CD4-positive, alpha-beta memory T cell (primary cell): Measurements from ENCODE around the gene MRPL46. TPM values are rescaled to one million over a fixed set of nuclear protein-coding genes. Genes with fewer than 3 reads are reported as not detected.

ENCODE experiments used
- CTCF ChIA-PET: fragments of 350-600 bp; sonication (Branson Sonifier 250); formaldehyde crosslinking; loops from one replicate; lab custom pipeline; 2021; ENCODE audit warnings: inconsistent platforms; ENCODE audit not compliant: partially characterized antibody; lab: Charles Lee
- POLR2A ChIA-PET: fragments of 350-600 bp; sonication (Branson Sonifier 250); formaldehyde crosslinking; loops from one replicate; lab custom pipeline; 2021; ENCODE audit not compliant: partially characterized antibody; lab: Charles Lee
- DNase-seq, 5 donors: peaks; one replicate each; pipeline versions ENCODE4 v3.0.0 to v3.0.0-alpha.2; 2020 to 2022; ENCODE audit warnings: mixed read lengths in 1 of 5
- H3K27ac ChIP-seq: one replicate; pipeline ENCODE4 v1.7.0; 2013; ENCODE audit warnings: low read depth, low read length
- H3K27me3 ChIP-seq: 2 replicates; pipeline ENCODE4 v1.7.0; 2013; ENCODE audit warnings: mild to moderate bottlenecking, low read length, moderate library complexity; ENCODE audit not compliant: insufficient read depth
- H3K36me3 ChIP-seq: 2 replicates; pipeline ENCODE4 v1.7.0; 2013; ENCODE audit warnings: mild to moderate bottlenecking, low read length, moderate library complexity; ENCODE audit not compliant: insufficient read depth
- H3K4me1 ChIP-seq: 2 replicates; pipeline ENCODE4 v1.7.0; 2013; ENCODE audit warnings: mild to moderate bottlenecking, low read length, moderate library complexity; ENCODE audit not compliant: insufficient read depth
- H3K4me3 ChIP-seq, 2 donors: one replicate each; pipeline ENCODE4 v1.7.0; 2013; ENCODE audit warnings: low read length in 2 of 2, mild to moderate bottlenecking in 1 of 2
- H3K9me3 ChIP-seq, 2 donors: one replicate each; pipeline ENCODE4 v1.7.0; 2013; ENCODE audit warnings: low read length in 2 of 2, control low read depth in 1 of 2; ENCODE audit not compliant: control insufficient read depth in 1 of 2
- H3K27ac Mint-ChIP-seq, 7 donors: one replicate each; pipeline ENCODE4 v1.8.0; 2020 to 2021; ENCODE audit warnings: mixed read lengths in 7 of 7, mild to moderate bottlenecking in 6 of 7, inconsistent platforms in 3 of 7, moderate library complexity in 3 of 7
- H3K27me3 Mint-ChIP-seq, 2 donors: one replicate each; pipeline ENCODE4 v1.8.0; 2020 to 2021; ENCODE audit warnings: mixed read lengths in 2 of 2
- H3K36me3 Mint-ChIP-seq, 2 donors: one replicate each; pipeline ENCODE4 v1.8.0; 2020 to 2021; ENCODE audit warnings: mixed read lengths in 2 of 2, inconsistent platforms in 1 of 2, mild to moderate bottlenecking in 1 of 2
- H3K4me1 Mint-ChIP-seq, 4 donors: one replicate each; pipeline ENCODE4 v1.8.0; 2020 to 2021; ENCODE audit warnings: mixed read lengths in 4 of 4, mild to moderate bottlenecking in 1 of 4
- H3K4me3 Mint-ChIP-seq, 8 donors: one replicate each; pipeline ENCODE4 v1.8.0; 2020 to 2021; ENCODE audit warnings: mixed read lengths in 8 of 8, mild to moderate bottlenecking in 7 of 8, moderate library complexity in 6 of 8, inconsistent platforms in 3 of 8
- H3K9me3 Mint-ChIP-seq, 8 donors: one replicate each; pipeline ENCODE4 v1.8.0; 2020 to 2021; ENCODE audit warnings: mixed read lengths in 8 of 8, mild to moderate bottlenecking in 5 of 8, inconsistent platforms in 3 of 8, moderate library complexity in 1 of 8
- intact Hi-C: fragments of 100-400 bp; cut with micrococcal nuclease; formaldehyde crosslinking; loops from one replicate; pipeline ENCODE4 v1.15.1; 2023
- polyA plus RNA-seq, 2 donors: library from polyadenylated mRNA; unstranded; fragments of 300-500 nt; fragmentation: Illumina TruSeq; gene quantifications; one replicate each; pipeline ENCODE4 v1.2.3, GENCODE V29; 2021
- total RNA-seq, 2 experiments: library from RNA; stranded (reverse); gene quantifications; one replicate each; pipeline ENCODE4 v1.2.3, GENCODE V29; 2021

Gene MRPL46
- total and polyA plus RNA-seq, 4 experiments from 2014 or later: 25.9 to 60.9 (median 44.5) TPM

DNA sequence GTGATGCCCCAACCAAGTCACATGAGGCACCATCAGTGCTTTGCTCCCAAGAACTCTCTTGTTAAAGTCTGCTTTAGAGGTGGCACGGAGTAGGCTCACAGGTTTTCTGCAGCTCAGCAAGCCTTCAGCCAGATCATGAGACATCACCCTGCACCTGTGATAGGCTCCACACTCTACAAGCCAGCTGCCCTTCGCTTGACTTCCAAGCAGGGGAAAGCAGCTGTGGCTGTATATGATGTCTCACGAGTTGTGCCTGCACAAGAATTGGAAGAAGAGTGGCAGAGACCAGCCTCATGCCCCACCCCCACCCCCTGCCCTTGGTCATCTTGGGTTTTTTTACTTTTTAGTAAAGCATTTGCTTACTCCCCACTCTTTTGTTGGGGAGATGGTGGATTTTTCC is 22.8 kb upstream of the MRPL46 start:
- H3K36me3 Mint-ChIP-seq: peaks cover 0 to 3% of the 10 kb centered on the region in 2 donors
- no peak overlapping the region for H3K27ac Mint-ChIP-seq
- ChIA-PET POLR2A (no interaction called here), CTCF (interaction anchor here (0.9 kb wide), 1 partner anchor 9 kb away, joined by 4 read pairs; no protein-coding TSS in a partner anchor)
- H3K4me3 Mint-ChIP-seq: no peak overlapping the region
- DNase-seq: no peak
- H3K27ac ChIP-seq: no peak overlapping the region
- intact Hi-C loops: no loop called here
- no peak overlapping the region for H3K4me3 ChIP-seq
- H3K4me1 Mint-ChIP-seq: no peaks in the 10 kb centered on the region
- no peaks in the 10 kb centered on the region for H3K27me3 ChIP-seq
- H3K9me3 ChIP-seq: no peaks in the 10 kb centered on the region
- H3K9me3 Mint-ChIP-seq: peaks cover 0 to 1% (median 0%) of the 10 kb centered on the region in 8 donors
- no peaks in the 10 kb centered on the region for H3K4me1 ChIP-seq
- no peaks in the 10 kb centered on the region for H3K36me3 ChIP-seq
- peaks cover 0 to 2% of the 10 kb centered on the region in 2 donors for H3K27me3 Mint-ChIP-seq

DNA sequence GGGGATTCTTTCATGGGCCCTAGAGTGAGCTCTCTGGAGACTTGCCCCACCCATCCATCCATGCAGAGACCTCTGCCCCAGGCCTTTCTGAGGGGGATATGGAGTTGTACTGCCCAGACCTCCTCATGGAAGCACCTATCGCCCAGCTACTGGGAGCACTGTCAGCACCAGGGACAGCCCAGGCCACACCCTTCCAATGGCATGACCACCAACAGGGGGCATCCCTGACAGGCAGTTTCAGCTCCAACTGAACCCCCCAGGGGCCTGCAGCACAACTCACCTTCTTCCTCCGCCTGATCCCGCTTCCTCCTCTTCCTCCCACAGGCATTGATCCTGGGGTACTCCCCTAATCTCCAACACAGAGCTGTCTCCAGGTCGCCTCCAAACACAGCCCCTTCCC is 22.1 kb upstream of the MRPL46 start:
- intact Hi-C loops: no loop called here
- H3K9me3 ChIP-seq: no peaks in the 10 kb centered on the region
- Mint-ChIP-seq H3K27ac (peak overlapping the region in 1 of 7 donors; percentile 76), H3K4me3 (no peak overlapping the region), H3K9me3 (peaks cover 0 to 1% (median 0%) of the 10 kb centered on the region in 8 donors), H3K36me3 (no peaks in the 10 kb centered on the region), H3K4me1 (no peaks in the 10 kb centered on the region), H3K27me3 (peaks cover 0 to 2% of the 10 kb centered on the region in 2 donors)
- H3K27me3 ChIP-seq: no peaks in the 10 kb centered on the region
- H3K27ac ChIP-seq: no peak overlapping the region
- H3K4me3 ChIP-seq: no peak overlapping the region
- no peak for DNase-seq
- CTCF ChIA-PET: interaction anchor here (0.9 kb wide), 1 partner anchor 8 kb away, joined by 4 read pairs; no protein-coding TSS in a partner anchor
- no peaks in the 10 kb centered on the region for H3K4me1 ChIP-seq
- H3K36me3 ChIP-seq: no peaks in the 10 kb centered on the region
- POLR2A ChIA-PET: no interaction called here

DNA sequence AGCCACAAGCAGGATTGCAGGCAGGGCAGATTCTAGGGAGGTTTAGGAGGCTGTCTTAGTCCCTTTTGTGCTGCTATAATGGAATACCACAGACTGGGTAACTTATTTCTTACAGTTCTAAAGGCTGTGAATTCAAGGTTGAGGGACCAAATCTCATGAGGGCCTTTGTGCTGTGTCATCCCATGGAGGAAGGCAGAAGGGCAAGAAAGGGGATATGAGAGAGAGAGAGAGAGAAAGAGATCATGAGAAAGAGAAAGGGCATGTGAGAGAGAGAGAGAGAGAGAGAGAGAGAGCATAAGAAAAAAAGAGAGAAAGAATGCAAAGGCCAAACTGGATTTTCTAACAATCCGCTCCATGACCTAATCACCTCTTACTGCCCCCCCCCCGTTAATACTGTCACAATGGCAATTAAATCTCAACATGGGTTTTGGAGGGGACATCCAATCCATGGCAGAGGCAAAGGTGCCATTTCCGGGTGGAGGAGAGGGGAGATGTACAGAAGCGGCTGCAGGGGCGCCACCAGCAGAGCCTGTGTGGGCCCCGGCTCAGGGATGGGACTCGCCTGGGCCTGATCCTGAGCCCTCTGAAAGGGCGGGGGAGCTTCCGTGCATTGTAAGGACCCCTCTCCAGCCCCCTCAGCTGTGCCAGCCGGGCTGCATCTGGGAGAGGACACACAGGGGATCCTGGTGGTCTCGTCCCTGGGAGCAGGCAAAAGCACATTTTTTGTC is 20.8 kb upstream of the MRPL46 start:
- H3K36me3 Mint-ChIP-seq: no peaks in the 10 kb centered on the region
- H3K9me3 ChIP-seq: no peaks in the 10 kb centered on the region
- no peak overlapping the region for H3K4me3 ChIP-seq
- no peaks in the 10 kb centered on the region for H3K4me1 ChIP-seq
- CTCF ChIA-PET: no interaction called here
- H3K36me3 ChIP-seq: no peaks in the 10 kb centered on the region
- H3K4me3 Mint-ChIP-seq: no peak overlapping the region
- H3K27me3 ChIP-seq: no peaks in the 10 kb centered on the region
- POLR2A ChIA-PET: no interaction called here
- peaks cover 0 to 2% of the 10 kb centered on the region in 2 donors for H3K27me3 Mint-ChIP-seq
- no peak overlapping the region for H3K27ac ChIP-seq
- DNase-seq: no peak
- H3K4me1 Mint-ChIP-seq: no peaks in the 10 kb centered on the region
- H3K27ac Mint-ChIP-seq: peak overlapping the region in 2 of 7 donors; percentile 47 to 57
- intact Hi-C loops: no loop called here
- H3K9me3 Mint-ChIP-seq: peaks cover 0 to 1% (median 0%) of the 10 kb centered on the region in 8 donors

DNA sequence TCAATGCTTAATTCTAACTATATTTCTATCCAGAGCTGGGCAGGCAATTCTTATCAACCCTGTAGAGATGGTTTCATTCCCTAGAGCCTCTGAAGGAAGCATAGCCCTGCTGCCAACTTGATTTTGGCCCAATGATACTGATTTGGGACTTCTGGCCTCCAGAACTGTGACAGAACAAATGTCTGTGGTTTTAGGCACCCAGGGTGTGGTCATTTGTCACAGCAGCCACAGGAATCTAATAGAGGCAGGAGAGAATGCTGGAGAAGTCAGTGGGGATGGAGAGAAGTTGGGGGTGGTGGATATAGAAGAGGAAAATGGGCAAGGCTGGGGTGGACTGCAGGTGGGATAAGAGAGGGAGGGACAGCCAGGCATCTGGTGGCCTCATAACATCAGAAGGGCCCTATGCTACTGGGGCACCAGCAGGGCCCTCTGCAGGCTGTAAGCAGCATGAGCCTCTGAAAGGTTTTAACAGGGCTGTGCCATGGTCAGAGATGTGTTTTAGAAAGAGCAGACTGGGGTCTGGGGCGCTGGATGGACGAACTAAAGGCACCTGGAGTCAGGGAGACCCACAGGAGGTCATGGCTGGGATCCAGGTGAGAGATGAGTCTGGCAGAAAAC is 20.1 kb upstream of the MRPL46 start:
- CTCF ChIA-PET: no interaction called here
- no peaks in the 10 kb centered on the region for H3K36me3 ChIP-seq
- H3K27me3 ChIP-seq: no peaks in the 10 kb centered on the region
- intact Hi-C loops: no loop called here
- Mint-ChIP-seq H3K27me3 (peaks cover 0 to 2% of the 10 kb centered on the region in 2 donors), H3K27ac (peak overlapping the region in 3 of 7 donors; percentile 6 to 18 (median 11)), H3K9me3 (peaks cover 0 to 1% (median 0%) of the 10 kb centered on the region in 8 donors), H3K4me3 (no peak overlapping the region), H3K36me3 (no peaks in the 10 kb centered on the region), H3K4me1 (no peaks in the 10 kb centered on the region)
- H3K27ac ChIP-seq: no peak overlapping the region
- no peaks in the 10 kb centered on the region for H3K4me1 ChIP-seq
- H3K9me3 ChIP-seq: no peaks in the 10 kb centered on the region
- POLR2A ChIA-PET: no interaction called here
- no peak overlapping the region for H3K4me3 ChIP-seq
- DNase-seq: no peak

DNA sequence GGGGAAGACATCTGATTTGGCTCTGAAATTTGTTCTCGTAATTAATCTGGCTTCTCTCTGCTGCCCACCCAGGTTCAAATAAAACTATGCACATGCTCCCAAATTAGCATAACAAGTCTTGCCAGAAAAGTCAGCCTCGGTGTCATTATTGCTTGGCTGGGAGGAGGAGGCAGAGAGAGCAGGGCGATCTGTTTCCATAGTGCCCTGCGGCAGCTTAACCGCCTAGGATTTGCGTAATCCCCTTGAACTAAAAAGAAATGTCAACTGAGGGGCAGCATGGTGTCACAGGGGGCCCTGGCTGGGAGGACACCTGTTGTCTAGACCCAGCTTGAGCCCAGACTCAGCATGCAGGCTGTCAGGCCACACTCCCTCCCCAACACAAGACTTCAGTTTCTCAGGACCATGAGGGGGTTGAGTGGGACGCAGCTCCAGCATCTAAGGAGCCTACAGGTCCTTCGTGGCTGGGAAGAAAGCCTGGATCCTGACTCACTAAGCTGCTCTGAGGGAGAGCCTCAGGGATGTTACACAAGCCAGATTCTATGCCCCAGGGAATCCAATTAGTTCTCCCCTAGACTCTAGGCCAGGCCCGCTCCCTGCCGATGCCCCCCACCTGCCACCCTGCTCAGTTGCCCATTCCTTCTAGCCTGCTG is 17.6 kb upstream of the MRPL46 start:
- peaks cover 0 to 1% (median 0%) of the 10 kb centered on the region in 8 donors for H3K9me3 Mint-ChIP-seq
- peaks cover 0 to 2% of the 10 kb centered on the region in 2 donors for H3K27me3 Mint-ChIP-seq
- Histone ChIP-seq H3K9me3 (no peaks in the 10 kb centered on the region), H3K4me1 (no peaks in the 10 kb centered on the region), H3K27me3 (no peaks in the 10 kb centered on the region), H3K4me3 (no peak overlapping the region), H3K27ac (no peak overlapping the region), H3K36me3 (no peaks in the 10 kb centered on the region)
- POLR2A ChIA-PET: no interaction called here
- H3K4me3 Mint-ChIP-seq: no peak overlapping the region
- no peak for DNase-seq
- CTCF ChIA-PET: no interaction called here
- H3K27ac Mint-ChIP-seq: no peak overlapping the region
- no peaks in the 10 kb centered on the region for H3K4me1 Mint-ChIP-seq
- H3K36me3 Mint-ChIP-seq: peaks cover 2 to 4% of the 10 kb centered on the region in 2 donors
- intact Hi-C loops: no loop called here

DNA sequence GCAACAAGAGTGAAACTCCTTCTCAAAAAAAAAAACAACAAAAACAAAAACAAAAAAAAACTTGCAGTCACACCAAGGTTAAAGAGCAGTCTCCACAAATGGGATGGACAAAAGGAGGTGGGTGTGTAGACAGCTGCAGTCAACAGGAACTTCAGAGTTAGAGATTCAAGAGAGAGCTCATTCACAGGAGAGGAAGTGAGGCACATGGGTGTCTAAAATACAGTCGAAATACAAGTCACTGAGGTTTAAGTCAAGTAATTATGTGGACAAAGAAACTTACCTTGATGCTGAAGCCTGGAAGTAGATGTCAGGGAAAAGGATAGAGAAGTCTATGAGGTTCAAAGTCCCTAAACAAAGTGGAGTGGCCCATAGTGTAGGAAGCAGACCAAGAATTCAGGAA is 15.1 kb upstream of the MRPL46 start:
- Mint-ChIP-seq H3K4me1 (no peaks in the 10 kb centered on the region), H3K4me3 (no peak overlapping the region), H3K27me3 (no peaks in the 10 kb centered on the region), H3K9me3 (no peaks in the 10 kb centered on the region), H3K36me3 (peaks cover 13 to 17% of the 10 kb centered on the region in 2 donors), H3K27ac (peak overlapping the region in 2 of 7 donors; percentile 3 to 30)
- H3K4me3 ChIP-seq: no peak overlapping the region
- no peaks in the 10 kb centered on the region for H3K4me1 ChIP-seq
- H3K27ac ChIP-seq: no peak overlapping the region
- no peaks in the 10 kb centered on the region for H3K27me3 ChIP-seq
- DNase-seq: no peak
- CTCF ChIA-PET: no interaction called here
- H3K9me3 ChIP-seq: no peaks in the 10 kb centered on the region
- POLR2A ChIA-PET: no interaction called here
- intact Hi-C loops: no loop called here
- H3K36me3 ChIP-seq: peaks cover 2% of the 10 kb centered on the region

DNA sequence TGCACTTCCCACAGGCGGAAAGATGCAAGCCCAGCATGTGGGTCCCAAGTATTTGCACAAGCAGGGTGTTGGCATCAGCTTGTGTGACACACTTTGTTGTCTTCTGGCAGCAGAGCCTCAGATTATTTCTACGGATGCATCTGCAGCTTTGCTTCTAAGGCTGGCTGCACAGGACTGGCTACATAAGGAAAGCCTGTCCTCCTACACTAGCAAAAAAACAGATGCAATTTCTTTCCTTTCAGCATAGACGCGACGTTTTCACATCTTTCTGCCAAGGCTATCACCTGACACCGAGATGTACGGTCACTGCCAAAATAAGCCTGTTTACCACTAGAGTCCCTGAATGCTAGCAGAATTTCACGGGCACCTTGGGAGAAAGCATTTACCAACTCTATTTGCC is 13.8 kb upstream of the MRPL46 start:
- no peaks in the 10 kb centered on the region for H3K4me1 ChIP-seq
- H3K27ac ChIP-seq: no peak overlapping the region
- H3K9me3 Mint-ChIP-seq: no peaks in the 10 kb centered on the region
- DNase-seq: no peak
- H3K27me3 ChIP-seq: no peaks in the 10 kb centered on the region
- H3K27ac Mint-ChIP-seq: no peak overlapping the region
- no peaks in the 10 kb centered on the region for H3K9me3 ChIP-seq
- no peaks in the 10 kb centered on the region for H3K4me1 Mint-ChIP-seq
- POLR2A ChIA-PET: no interaction called here
- intact Hi-C loops: no loop called here
- H3K4me3 ChIP-seq: no peak overlapping the region
- H3K36me3 Mint-ChIP-seq: peaks cover 19 to 26% of the 10 kb centered on the region in 2 donors
- no peak overlapping the region for H3K4me3 Mint-ChIP-seq
- H3K36me3 ChIP-seq: peaks cover 11% of the 10 kb centered on the region
- H3K27me3 Mint-ChIP-seq: no peaks in the 10 kb centered on the region
- CTCF ChIA-PET: interaction anchor here (1.6 kb wide), 1 partner anchor 9 kb away, joined by 4 read pairs; no protein-coding TSS in a partner anchor
